Omental fat pad (tissue), 4 donors: ENCODE results near the gene MB. TPM values are rescaled to one million over a fixed set of nuclear protein-coding genes. Genes with fewer than 3 reads are reported as not detected.
"Not testable (repeated sequence)": the region's sequence is repeated elsewhere in the genome, so short reads cannot be mapped to it uniquely, and the experiment has no call there.

Experiments
- ATAC-seq: fragments of 150-250 bp; one replicate; pipeline ENCODE4 v1.9.1; 2016; ENCODE audit warnings: mild to moderate bottlenecking, moderate library complexity; ENCODE audit not compliant: low FRiP score
- DNase-seq: peaks from one replicate; pipeline ENCODE4 v3.0.0-alpha.2; 2019; ENCODE audit warnings: low spot score
- CTCF ChIP-seq, 3 donors: fragments of 450-650 bp; IDR thresholded peaks; one replicate each; pipeline ENCODE4 v1.5.1; 2016 to 2017; ENCODE audit warnings: antibody characterized with exemption in 3 of 3, mild to moderate bottlenecking in 3 of 3, moderate library complexity in 2 of 3
- total RNA-seq, 4 donors: library from RNA; depleted of rRNA; stranded (reverse); fragments of >200 nt; gene quantifications; one replicate each; pipeline ENCODE4 v1.1.0, GENCODE V29; 2016

The MB gene
- total RNA-seq, 4 donors from 2014 or later = 0.44 TPM; not detected in 3

- no peak for ATAC-seq
Measured at GRCh38 chr22:35624547-35624946, 7.4 kb upstream of the MB start.

GRCh38 chr22:35623885-35624284, 6.8 kb upstream of the MB start:
- not testable (repeated sequence) for DNase-seq, ATAC-seq

More at GRCh38 chr22:35624547-35624946, 7.4 kb upstream of the MB start:
- no peak for DNase-seq
- TF ChIP-seq CTCF (IDR thresholded peaks at IDR 0.05) = no peak

GRCh38 chr22:35622191-35622913, 5.2 kb upstream of the MB start:
- TF ChIP-seq CTCF (IDR thresholded peaks at IDR 0.05) = no peak
- no peak for DNase-seq
- no peak for ATAC-seq

- DNase-seq = no peak
- TF ChIP-seq CTCF (IDR thresholded peaks at IDR 0.05) = no peak
- no peak for ATAC-seq
Measured at GRCh38 chr22:35621451-35621850, 4.3 kb upstream of the MB start.

- TF ChIP-seq CTCF (IDR thresholded peaks at IDR 0.05) = no peak
- no peak for DNase-seq
- ATAC-seq = no peak
Measured at GRCh38 chr22:35620624-35621251, 3.6 kb upstream of the MB start.

GRCh38 chr22:35619336-35620094, 2.4 kb upstream of the MB start:
- no peak for DNase-seq
- TF ChIP-seq CTCF (IDR thresholded peaks at IDR 0.05) = no peak
- ATAC-seq = no peak

GRCh38 chr22:35618427-35619223, 1.5 kb upstream of the MB start:
- TF ChIP-seq CTCF (IDR thresholded peaks at IDR 0.05) = no peak
- ATAC-seq (no peak), DNase-seq (no peak)
